ENCODE measurements around the gene WWOX.
A peak's percentile ranks its signal among the peaks of the same experiment; 100 is the strongest.

WWOX gene

GRCh38 chr16:78984324-78984723, 884.9 kb downstream of the WWOX start:
- no peak for DNase-seq

- peak in 7 of 51 donors; percentile 4 to 26 (median 11) for DNase-seq
Observed at GRCh38 chr16:78984887-78985464, 885.5 kb downstream of the WWOX start.

- no peak for DNase-seq
Observed at GRCh38 chr16:78985716-78986605, 886.5 kb downstream of the WWOX start.

GRCh38 chr16:78987666-78988065, 888.2 kb downstream of the WWOX start:
- DNase-seq = no peak

- DNase-seq = no peak
Observed at GRCh38 chr16:78988361-78988969, 889.0 kb downstream of the WWOX start.

- DNase-seq = peak in 3 of 51 donors; percentile 4 to 41 (median 14)
Observed at GRCh38 chr16:78990309-78990701, 890.9 kb downstream of the WWOX start.

GRCh38 chr16:78992001-78992400, 892.5 kb downstream of the WWOX start:
- DNase-seq = no peak

- DNase-seq = no peak
Observed at GRCh38 chr16:78993346-78993745, 893.9 kb downstream of the WWOX start.

- DNase-seq = no peak
Observed at GRCh38 chr16:78994135-78994745, 894.8 kb downstream of the WWOX start.

- no peak for DNase-seq
Observed at GRCh38 chr16:78995441-78995840, 896.0 kb downstream of the WWOX start.

- peak in 1 of 51 donors; percentile 14 for DNase-seq
Observed at GRCh38 chr16:78996790-78997189, 897.3 kb downstream of the WWOX start.

GRCh38 chr16:78998879-78999278, 899.4 kb downstream of the WWOX start:
- no peak for DNase-seq

GRCh38 chr16:79001156-79001967, 901.9 kb downstream of the WWOX start:
- peak in 1 of 51 donors; percentile 24 for DNase-seq

GRCh38 chr16:79003026-79003609, 903.7 kb downstream of the WWOX start:
- no peak for DNase-seq

GRCh38 chr16:79004309-79004708, 904.9 kb downstream of the WWOX start:
- DNase-seq = peak in 9 of 51 donors; percentile 5 to 38 (median 14)

GRCh38 chr16:79005096-79005495, 905.6 kb downstream of the WWOX start:
- no peak for DNase-seq

- DNase-seq = no peak
Observed at GRCh38 chr16:79006206-79006605, 906.8 kb downstream of the WWOX start.

GRCh38 chr16:79006765-79007164, 907.3 kb downstream of the WWOX start:
- no peak for DNase-seq

GRCh38 chr16:79007614-79008013, 908.2 kb downstream of the WWOX start:
- no peak for DNase-seq

- DNase-seq = no peak
Observed at GRCh38 chr16:79008036-79008868, 908.8 kb downstream of the WWOX start.
